ENCODE measurements around the gene ADAMTS6. TPM values are rescaled to one million over a fixed set of nuclear protein-coding genes. Genes with fewer than 3 reads are reported as not detected.

ADAMTS6 gene
- total RNA-seq, 1 experiment from 2014 or later: 2.8 TPM

DNA sequence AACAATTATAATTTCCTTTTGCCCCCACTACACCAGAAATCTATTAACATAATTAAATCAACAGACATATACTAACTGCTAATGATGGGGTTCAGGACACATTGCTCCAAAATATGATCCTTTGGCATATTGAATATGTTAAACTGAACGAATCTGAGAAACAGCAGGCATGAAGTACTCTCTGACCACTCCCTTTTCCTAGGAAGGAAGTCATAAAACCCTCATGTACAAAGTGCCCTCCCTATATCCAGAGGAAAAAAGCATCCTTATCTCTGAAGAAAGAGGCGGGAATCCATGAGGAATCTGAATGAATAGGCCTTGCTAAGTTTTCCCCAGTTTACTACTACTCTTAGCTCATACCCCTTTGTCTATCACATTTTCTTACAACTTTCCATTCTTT lies 67.9 kb downstream of the ADAMTS6 start (continued):
- no peak for TF ChIP-seq MYBL2 (CRISPR knock-in tag; IDR thresholded peaks at IDR 0.05)
- TF ChIP-seq, protein P1, sequence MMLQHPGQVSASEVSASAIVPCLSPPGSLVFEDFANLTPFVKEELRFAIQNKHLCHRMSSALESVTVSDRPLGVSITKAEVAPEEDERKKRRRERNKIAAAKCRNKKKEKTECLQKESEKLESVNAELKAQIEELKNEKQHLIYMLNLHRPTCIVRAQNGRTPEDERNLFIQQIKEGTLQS (CRISPR knock-in tag; conservative IDR thresholded peaks at IDR 0.05): no peak
- no peak for TF ChIP-seq SOX15 (CRISPR knock-in tag; IDR thresholded peaks at IDR 0.05)
- TF ChIP-seq, protein P2, sequence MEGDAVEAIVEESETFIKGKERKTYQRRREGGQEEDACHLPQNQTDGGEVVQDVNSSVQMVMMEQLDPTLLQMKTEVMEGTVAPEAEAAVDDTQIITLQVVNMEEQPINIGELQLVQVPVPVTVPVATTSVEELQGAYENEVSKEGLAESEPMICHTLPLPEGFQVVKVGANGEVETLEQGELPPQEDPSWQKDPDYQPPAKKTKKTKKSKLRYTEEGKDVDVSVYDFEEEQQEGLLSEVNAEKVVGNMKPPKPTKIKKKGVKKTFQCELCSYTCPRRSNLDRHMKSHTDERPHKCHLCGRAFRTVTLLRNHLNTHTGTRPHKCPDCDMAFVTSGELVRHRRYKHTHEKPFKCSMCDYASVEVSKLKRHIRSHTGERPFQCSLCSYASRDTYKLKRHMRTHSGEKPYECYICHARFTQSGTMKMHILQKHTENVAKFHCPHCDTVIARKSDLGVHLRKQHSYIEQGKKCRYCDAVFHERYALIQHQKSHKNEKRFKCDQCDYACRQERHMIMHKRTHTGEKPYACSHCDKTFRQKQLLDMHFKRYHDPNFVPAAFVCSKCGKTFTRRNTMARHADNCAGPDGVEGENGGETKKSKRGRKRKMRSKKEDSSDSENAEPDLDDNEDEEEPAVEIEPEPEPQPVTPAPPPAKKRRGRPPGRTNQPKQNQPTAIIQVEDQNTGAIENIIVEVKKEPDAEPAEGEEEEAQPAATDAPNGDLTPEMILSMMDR (IDR thresholded peaks at IDR 0.05): no peak
- no peak for TF ChIP-seq JAZF1 (CRISPR knock-in tag; IDR thresholded peaks at IDR 0.05)
- TF ChIP-seq, protein P3, sequence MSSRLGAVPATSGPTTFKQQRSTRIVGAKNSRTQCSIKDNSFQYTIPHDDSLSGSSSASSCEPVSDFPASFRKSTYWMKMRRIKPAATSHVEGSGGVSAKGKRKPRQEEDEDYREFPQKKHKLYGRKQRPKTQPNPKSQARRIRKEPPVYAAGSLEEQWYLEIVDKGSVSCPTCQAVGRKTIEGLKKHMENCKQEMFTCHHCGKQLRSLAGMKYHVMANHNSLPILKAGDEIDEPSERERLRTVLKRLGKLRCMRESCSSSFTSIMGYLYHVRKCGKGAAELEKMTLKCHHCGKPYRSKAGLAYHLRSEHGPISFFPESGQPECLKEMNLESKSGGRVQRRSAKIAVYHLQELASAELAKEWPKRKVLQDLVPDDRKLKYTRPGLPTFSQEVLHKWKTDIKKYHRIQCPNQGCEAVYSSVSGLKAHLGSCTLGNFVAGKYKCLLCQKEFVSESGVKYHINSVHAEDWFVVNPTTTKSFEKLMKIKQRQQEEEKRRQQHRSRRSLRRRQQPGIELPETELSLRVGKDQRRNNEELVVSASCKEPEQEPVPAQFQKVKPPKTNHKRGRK (CRISPR knock-in tag; IDR thresholded peaks at IDR 0.05; ENCODE audit: borderline replicate concordance): no peak
- TF ChIP-seq, protein P4, sequence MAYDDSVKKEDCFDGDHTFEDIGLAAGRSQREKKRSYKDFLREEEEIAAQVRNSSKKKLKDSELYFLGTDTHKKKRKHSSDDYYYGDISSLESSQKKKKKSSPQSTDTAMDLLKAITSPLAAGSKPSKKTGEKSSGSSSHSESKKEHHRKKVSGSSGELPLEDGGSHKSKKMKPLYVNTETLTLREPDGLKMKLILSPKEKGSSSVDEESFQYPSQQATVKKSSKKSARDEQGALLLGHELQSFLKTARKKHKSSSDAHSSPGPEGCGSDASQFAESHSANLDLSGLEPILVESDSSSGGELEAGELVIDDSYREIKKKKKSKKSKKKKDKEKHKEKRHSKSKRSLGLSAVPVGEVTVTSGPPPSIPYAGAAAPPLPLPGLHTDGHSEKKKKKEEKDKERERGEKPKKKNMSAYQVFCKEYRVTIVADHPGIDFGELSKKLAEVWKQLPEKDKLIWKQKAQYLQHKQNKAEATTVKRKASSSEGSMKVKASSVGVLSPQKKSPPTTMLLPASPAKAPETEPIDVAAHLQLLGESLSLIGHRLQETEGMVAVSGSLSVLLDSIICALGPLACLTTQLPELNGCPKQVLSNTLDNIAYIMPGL (CRISPR knock-in tag; IDR thresholded peaks at IDR 0.05): no peak
- TF ChIP-seq, protein P5, sequence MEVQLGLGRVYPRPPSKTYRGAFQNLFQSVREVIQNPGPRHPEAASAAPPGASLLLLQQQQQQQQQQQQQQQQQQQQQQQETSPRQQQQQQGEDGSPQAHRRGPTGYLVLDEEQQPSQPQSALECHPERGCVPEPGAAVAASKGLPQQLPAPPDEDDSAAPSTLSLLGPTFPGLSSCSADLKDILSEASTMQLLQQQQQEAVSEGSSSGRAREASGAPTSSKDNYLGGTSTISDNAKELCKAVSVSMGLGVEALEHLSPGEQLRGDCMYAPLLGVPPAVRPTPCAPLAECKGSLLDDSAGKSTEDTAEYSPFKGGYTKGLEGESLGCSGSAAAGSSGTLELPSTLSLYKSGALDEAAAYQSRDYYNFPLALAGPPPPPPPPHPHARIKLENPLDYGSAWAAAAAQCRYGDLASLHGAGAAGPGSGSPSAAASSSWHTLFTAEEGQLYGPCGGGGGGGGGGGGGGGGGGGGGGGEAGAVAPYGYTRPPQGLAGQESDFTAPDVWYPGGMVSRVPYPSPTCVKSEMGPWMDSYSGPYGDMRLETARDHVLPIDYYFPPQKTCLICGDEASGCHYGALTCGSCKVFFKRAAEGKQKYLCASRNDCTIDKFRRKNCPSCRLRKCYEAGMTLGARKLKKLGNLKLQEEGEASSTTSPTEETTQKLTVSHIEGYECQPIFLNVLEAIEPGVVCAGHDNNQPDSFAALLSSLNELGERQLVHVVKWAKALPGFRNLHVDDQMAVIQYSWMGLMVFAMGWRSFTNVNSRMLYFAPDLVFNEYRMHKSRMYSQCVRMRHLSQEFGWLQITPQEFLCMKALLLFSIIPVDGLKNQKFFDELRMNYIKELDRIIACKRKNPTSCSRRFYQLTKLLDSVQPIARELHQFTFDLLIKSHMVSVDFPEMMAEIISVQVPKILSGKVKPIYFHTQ (CRISPR knock-in tag; IDR thresholded peaks at IDR 0.05): no peak
- TF ChIP-seq, protein P6, sequence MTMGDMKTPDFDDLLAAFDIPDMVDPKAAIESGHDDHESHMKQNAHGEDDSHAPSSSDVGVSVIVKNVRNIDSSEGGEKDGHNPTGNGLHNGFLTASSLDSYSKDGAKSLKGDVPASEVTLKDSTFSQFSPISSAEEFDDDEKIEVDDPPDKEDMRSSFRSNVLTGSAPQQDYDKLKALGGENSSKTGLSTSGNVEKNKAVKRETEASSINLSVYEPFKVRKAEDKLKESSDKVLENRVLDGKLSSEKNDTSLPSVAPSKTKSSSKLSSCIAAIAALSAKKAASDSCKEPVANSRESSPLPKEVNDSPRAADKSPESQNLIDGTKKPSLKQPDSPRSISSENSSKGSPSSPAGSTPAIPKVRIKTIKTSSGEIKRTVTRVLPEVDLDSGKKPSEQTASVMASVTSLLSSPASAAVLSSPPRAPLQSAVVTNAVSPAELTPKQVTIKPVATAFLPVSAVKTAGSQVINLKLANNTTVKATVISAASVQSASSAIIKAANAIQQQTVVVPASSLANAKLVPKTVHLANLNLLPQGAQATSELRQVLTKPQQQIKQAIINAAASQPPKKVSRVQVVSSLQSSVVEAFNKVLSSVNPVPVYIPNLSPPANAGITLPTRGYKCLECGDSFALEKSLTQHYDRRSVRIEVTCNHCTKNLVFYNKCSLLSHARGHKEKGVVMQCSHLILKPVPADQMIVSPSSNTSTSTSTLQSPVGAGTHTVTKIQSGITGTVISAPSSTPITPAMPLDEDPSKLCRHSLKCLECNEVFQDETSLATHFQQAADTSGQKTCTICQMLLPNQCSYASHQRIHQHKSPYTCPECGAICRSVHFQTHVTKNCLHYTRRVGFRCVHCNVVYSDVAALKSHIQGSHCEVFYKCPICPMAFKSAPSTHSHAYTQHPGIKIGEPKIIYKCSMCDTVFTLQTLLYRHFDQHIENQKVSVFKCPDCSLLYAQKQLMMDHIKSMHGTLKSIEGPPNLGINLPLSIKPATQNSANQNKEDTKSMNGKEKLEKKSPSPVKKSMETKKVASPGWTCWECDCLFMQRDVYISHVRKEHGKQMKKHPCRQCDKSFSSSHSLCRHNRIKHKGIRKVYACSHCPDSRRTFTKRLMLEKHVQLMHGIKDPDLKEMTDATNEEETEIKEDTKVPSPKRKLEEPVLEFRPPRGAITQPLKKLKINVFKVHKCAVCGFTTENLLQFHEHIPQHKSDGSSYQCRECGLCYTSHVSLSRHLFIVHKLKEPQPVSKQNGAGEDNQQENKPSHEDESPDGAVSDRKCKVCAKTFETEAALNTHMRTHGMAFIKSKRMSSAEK (CRISPR knock-in tag; IDR thresholded peaks at IDR 0.05; ENCODE audit: borderline replicate concordance): no peak

DNA sequence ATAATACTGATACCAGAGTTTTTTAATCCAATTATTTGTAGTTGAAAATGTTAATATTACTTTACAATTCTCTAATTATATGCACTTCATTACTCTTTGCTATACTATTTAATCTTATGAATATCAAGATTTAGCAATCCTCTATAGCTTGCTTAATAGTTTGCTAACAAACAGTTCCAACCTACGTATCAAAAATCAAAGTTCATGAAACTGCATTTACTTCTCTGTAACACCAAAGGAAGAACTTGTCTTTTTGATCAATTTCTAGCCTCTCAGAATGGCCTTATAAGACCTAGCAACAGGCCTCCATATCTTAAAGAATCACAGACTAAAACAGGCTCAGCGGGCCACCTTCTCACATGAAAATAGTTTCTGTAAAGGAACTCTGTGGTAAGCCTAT lies 68.9 kb downstream of the ADAMTS6 start:
- Mint-ChIP-seq H3K27me3 (ENCODE audit: low read depth) (no peaks in the 10 kb centered on the region), H3K36me3 (peaks cover 19% of the 10 kb centered on the region), H3K9me3 (peaks cover 20% of the 10 kb centered on the region), H3K27ac (no peak overlapping the region), H3K4me1 (no peaks in the 10 kb centered on the region), H3K4me3 (no peak overlapping the region)
- no peak for DNase-seq (ENCODE audit: low spot score)
- CTCF ChIA-PET: no interaction called here
- TF ChIP-seq ATF1 (CRISPR knock-in tag; IDR thresholded peaks at IDR 0.05): no peak
- TF ChIP-seq CREM (CRISPR knock-in tag; IDR thresholded peaks at IDR 0.05): no peak
- no peak for ATAC-seq
- POLR2A ChIA-PET: no interaction called here
